Measurements from ENCODE around the gene MEIOB.

- TF ChIP-seq CTCF (IDR thresholded peaks at IDR 0.05; ENCODE audit: low read length) (no peak), EZH2 (optimal IDR thresholded peaks at IDR 0.05; ENCODE audit: low read depth, low read length) (no peak), EZH2phosphoT487 (IDR thresholded peaks at IDR 0.05; ENCODE audit: low read length) (no peak)
These were observed 31.2 kb upstream of the MEIOB start for GRCh38 chr16:1903220-1903574.
